Endodermal cell (in vitro differentiated cells): ENCODE results near the gene PRKAA1. TPM values are rescaled to one million over a fixed set of nuclear protein-coding genes. Genes with fewer than 3 reads are reported as not detected.
A peak's percentile ranks its signal among the peaks of the same experiment; 100 is the strongest.
"Not testable (repeated sequence)": the region's sequence is repeated elsewhere in the genome, so short reads cannot be mapped to it uniquely, and the experiment has no call there.

Experiments
- DNase-seq: peaks from one replicate; pipeline ENCODE4 v3.0.0-alpha.2; 2017
- H3K27ac ChIP-seq: 2 replicates; pipeline ENCODE4 v1.5.1; 2013; ENCODE audit warnings: mild to moderate bottlenecking, low read depth, low read length, moderate library complexity
- H3K27me3 ChIP-seq: 2 replicates; pipeline ENCODE4 v1.6.1; 2013; ENCODE audit warnings: mild to moderate bottlenecking, low read length, moderate library complexity; ENCODE audit not compliant: insufficient read depth, control insufficient read depth, poor library complexity, severe bottlenecking
- H3K36me3 ChIP-seq: 2 replicates; pipeline ENCODE4 v1.7.0; 2013; ENCODE audit warnings: mild to moderate bottlenecking, low read length, moderate library complexity; ENCODE audit not compliant: control insufficient read depth, insufficient read depth
- H3K4me1 ChIP-seq: one replicate; pipeline ENCODE4 v1.7.0; 2013; ENCODE audit warnings: low read length; ENCODE audit not compliant: control insufficient read depth, insufficient read depth
- H3K4me3 ChIP-seq: 2 replicates; pipeline ENCODE4 v1.5.1; 2013; ENCODE audit warnings: mild to moderate bottlenecking, low read length, moderate library complexity
- H3K9ac ChIP-seq: 2 replicates; pipeline ENCODE4 v1.6.1; 2013; ENCODE audit warnings: mild to moderate bottlenecking, low read length, moderate library complexity; ENCODE audit not compliant: poor library complexity, severe bottlenecking; ENCODE audit errors: extremely low read depth
- H3K9me3 ChIP-seq: 2 replicates; pipeline ENCODE4 v1.6.1; 2013; ENCODE audit warnings: mild to moderate bottlenecking, low read length, moderate library complexity; ENCODE audit not compliant: control insufficient read depth
- H3K27ac Mint-ChIP-seq: 2 replicates; pipeline ENCODE4 v1.8.0; 2020; ENCODE audit warnings: mixed read lengths
- H3K27me3 Mint-ChIP-seq: 2 replicates; pipeline ENCODE4 v1.8.0; 2021; ENCODE audit warnings: mild to moderate bottlenecking, mixed read lengths; ENCODE audit not compliant: insufficient read depth
- H3K36me3 Mint-ChIP-seq: 2 replicates; pipeline ENCODE4 v1.8.0; 2020; ENCODE audit warnings: low read depth, mixed read lengths
- H3K4me1 Mint-ChIP-seq: 2 replicates; pipeline ENCODE4 v1.8.0; 2020; ENCODE audit warnings: mixed read lengths
- H3K4me3 Mint-ChIP-seq: 2 replicates; pipeline ENCODE4 v1.8.0; 2020; ENCODE audit warnings: mild to moderate bottlenecking, moderate library complexity, mixed read lengths
- H3K9me3 Mint-ChIP-seq: 2 replicates; pipeline ENCODE4 v1.8.0; 2020; ENCODE audit warnings: mild to moderate bottlenecking, mixed read lengths
- WGBS, 2 experiments: methylation state at CpG; one replicate each; pipeline versions ENCODE4 v1.1.5 to v1.1.7; 2013; ENCODE audit warnings: missing lambda C conversion rate in 2 of 2, mixed read lengths in 1 of 2; ENCODE audit not compliant: insufficient coverage in 1 of 2, insufficient read length in 1 of 2; 5-methylcytosine and 5-hydroxymethylcytosine counted together
- total RNA-seq, 2 donors: library from RNA; stranded (reverse); fragmentation: NEBNext Ultra II Directional in 1 of 2; extraction: Animal tissue kit (Norgen Biotek cat#: 25700) in 1 of 2; gene quantifications; 2 replicates in 1 of 2; 3 replicates in 1 of 2; pipeline ENCODE4 v1.2.1, GENCODE V29; 2021
- TF ChIP-seq, protein P1 (sequence below): fragments of 200-600 bp; sonication (generic); conservative IDR thresholded peaks from 2 replicates; pipeline ENCODE4 v1.5.0; 2021; ENCODE audit warnings: antibody characterized with exemption, mild to moderate bottlenecking

Gene PRKAA1
- total RNA-seq, 2 donors from 2014 or later, result 47.7 to 50.4 TPM

DNA sequence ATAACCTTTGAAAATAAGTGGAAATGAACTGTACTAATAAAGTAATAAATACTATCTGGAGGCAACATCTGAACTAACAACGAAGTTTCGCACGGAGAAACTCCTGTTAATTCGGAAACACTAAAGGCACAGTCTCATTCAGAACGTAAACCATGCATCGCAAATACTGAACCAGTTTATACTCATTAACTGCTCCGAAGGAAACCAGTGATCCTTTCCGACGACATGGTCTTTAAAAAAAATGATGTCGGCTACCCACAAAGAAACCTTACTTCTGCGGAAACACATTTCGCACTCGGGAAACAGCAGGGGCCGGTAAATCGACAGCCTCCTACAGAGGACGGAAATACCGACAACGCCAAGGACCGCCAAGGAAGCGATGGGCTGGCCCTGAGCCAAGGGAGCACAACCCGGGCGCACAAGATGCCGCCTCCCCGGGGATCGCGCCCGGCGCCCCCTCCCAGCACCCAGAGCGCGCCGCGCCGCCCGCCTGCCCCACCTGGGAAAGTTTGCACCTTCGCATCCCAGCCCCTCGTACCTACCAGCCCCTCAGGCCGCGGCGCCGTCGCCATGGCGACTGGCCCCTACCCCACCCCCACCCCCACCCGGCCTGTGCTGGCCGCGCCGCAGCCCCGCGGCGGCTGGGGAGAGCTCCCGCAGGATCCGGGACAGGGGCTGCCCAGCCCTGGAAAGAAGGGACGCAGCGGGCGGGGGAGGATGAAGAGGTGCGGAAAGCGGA lies 732 bp downstream of the PRKAA1 start:
- 0 to 1% methylated on average over 16 to 56 of the region's 56 CpGs for WGBS, 2 experiments
- no peaks in the 10 kb centered on the region for H3K4me1 ChIP-seq
- Mint-ChIP-seq H3K9me3 (no peaks in the 10 kb centered on the region), H3K27ac (peak overlapping the region; percentile 94), H3K4me3 (peak overlapping the region; percentile 83), H3K4me1 (peaks cover 10% of the 10 kb centered on the region), H3K36me3 (peaks cover 21% of the 10 kb centered on the region), H3K27me3 (no peaks in the 10 kb centered on the region)
- peak overlapping the region; percentile 85 for H3K9ac ChIP-seq
- H3K36me3 ChIP-seq, result peaks cover 5% of the 10 kb centered on the region
- peak overlapping the region; percentile 87 for H3K27ac ChIP-seq
- TF ChIP-seq, protein P1, sequence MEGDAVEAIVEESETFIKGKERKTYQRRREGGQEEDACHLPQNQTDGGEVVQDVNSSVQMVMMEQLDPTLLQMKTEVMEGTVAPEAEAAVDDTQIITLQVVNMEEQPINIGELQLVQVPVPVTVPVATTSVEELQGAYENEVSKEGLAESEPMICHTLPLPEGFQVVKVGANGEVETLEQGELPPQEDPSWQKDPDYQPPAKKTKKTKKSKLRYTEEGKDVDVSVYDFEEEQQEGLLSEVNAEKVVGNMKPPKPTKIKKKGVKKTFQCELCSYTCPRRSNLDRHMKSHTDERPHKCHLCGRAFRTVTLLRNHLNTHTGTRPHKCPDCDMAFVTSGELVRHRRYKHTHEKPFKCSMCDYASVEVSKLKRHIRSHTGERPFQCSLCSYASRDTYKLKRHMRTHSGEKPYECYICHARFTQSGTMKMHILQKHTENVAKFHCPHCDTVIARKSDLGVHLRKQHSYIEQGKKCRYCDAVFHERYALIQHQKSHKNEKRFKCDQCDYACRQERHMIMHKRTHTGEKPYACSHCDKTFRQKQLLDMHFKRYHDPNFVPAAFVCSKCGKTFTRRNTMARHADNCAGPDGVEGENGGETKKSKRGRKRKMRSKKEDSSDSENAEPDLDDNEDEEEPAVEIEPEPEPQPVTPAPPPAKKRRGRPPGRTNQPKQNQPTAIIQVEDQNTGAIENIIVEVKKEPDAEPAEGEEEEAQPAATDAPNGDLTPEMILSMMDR, result no peak
- H3K4me3 ChIP-seq, result peak overlapping the region; percentile 98
- H3K27me3 ChIP-seq, result no peaks in the 10 kb centered on the region
- peak; percentile 91 for DNase-seq
- H3K9me3 ChIP-seq, result no peaks in the 10 kb centered on the region

DNA sequence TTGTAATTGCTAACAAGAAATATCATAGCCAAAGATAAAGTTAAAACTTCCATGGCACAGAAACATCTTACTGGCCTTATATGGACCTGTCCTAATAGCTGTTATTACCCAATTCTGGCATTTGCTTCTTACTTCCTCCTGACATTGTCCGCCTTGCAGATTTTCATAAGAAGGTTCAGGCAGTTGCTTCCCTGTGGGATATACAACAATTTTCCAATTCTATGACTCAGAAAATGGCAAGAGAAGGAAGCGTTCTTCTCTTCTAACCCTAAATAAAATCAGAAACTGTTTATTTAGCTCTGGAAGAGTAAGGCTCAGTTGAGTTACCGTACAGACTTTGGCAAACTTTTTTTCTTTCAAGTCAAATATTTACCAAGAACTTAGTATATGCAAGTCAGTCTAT lies 1.7 kb downstream of the PRKAA1 start:
- H3K9ac ChIP-seq, result peak overlapping the region; percentile 85
- H3K4me3 Mint-ChIP-seq, result peak overlapping the region; percentile 83
- DNase-seq, result no peak
- no peaks in the 10 kb centered on the region for H3K27me3 ChIP-seq
- 95 to 100% methylated on average over 2 to 3 of the region's 3 CpGs for WGBS, 2 experiments
- H3K4me1 ChIP-seq, result no peaks in the 10 kb centered on the region
- H3K36me3 Mint-ChIP-seq, result peaks cover 21% of the 10 kb centered on the region
- H3K27ac Mint-ChIP-seq, result no peak overlapping the region
- no peaks in the 10 kb centered on the region for H3K27me3 Mint-ChIP-seq
- no peaks in the 10 kb centered on the region for H3K9me3 Mint-ChIP-seq
- TF ChIP-seq, protein P1, result no peak
- H3K27ac ChIP-seq, result no peak overlapping the region
- peaks cover 7% of the 10 kb centered on the region for H3K4me1 Mint-ChIP-seq
- peaks cover 5% of the 10 kb centered on the region for H3K36me3 ChIP-seq
- H3K4me3 ChIP-seq, result peak overlapping the region; percentile 98
- H3K9me3 ChIP-seq, result no peaks in the 10 kb centered on the region

DNA sequence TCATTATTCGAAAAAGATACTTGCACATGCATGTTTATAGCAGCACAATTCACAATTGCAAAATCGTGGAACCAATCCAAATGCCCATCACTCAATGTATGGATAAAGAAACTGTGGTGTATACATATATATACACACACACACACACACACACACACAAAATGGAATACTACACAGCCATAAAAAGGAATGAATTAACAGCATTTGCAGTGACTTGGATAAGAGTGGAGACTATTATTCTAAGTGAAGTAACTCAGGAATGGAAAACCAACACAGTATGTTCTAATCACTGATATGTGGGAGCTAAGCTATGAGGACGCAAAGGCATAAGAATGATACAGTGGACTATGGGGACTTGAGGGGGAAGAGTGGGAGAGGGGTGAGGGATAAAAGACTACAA lies 3.3 kb downstream of the PRKAA1 start:
- not testable (repeated sequence) for DNase-seq, H3K4me3 Mint-ChIP-seq, H3K4me1 ChIP-seq, H3K9ac ChIP-seq, H3K27ac ChIP-seq, H3K9me3 Mint-ChIP-seq, H3K4me1 Mint-ChIP-seq, H3K4me3 ChIP-seq, H3K27ac Mint-ChIP-seq, H3K27me3 Mint-ChIP-seq, H3K36me3 ChIP-seq, H3K27me3 ChIP-seq, H3K9me3 ChIP-seq
- 94 to 100% methylated on average over 1 to 2 of the region's 3 CpGs for WGBS, 2 experiments
- H3K36me3 Mint-ChIP-seq, result peaks cover 21% of the 10 kb centered on the region

DNA sequence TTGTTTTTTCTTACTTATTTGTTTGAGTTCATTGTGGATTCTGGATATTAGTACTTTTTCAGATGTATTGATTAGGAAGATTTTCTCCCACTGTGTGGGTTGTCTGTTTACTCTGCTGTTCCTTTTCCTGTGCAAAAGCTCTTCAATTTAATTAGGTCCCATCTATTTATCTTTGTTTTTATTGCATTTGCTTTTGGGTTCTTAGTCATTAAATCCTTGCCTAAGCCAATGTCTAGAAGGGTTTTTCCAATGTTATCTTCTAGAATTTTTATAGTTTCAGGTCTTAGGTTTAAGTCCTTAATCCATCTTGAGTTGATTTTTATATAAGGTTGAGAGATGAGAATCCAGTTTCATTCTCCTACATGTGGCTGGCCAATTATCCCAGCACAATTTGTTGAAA lies 3.8 kb downstream of the PRKAA1 start:
- H3K27ac Mint-ChIP-seq, H3K27me3 ChIP-seq, H3K9ac ChIP-seq, H3K9me3 Mint-ChIP-seq, H3K27me3 Mint-ChIP-seq, H3K4me3 Mint-ChIP-seq, H3K36me3 ChIP-seq, DNase-seq, H3K4me1 ChIP-seq, H3K9me3 ChIP-seq, H3K27ac ChIP-seq, H3K4me1 Mint-ChIP-seq, H3K4me3 ChIP-seq: not testable (repeated sequence)
- peaks cover 21% of the 10 kb centered on the region for H3K36me3 Mint-ChIP-seq

DNA sequence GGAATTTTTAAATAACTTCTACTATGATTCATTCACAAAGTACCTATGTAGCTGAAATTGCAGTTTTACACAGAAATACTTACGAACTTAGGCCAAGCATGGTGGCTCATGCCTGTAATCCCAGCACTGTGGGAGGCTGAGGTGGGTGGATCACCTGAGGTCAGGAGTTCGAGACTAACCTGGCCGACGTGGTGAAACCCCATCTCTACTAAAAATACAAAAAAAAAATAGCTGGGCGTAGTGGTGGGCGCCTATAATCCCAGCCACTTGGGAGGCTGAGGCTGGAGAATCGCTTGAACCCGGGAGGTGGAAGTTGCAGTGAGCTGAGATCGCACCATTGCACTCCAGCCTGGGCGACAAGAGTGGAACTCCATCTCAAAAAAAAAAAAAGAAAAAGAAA lies 5.5 kb downstream of the PRKAA1 start:
- H3K27ac Mint-ChIP-seq, H3K4me1 Mint-ChIP-seq, H3K9ac ChIP-seq, H3K27me3 Mint-ChIP-seq, H3K27me3 ChIP-seq, H3K27ac ChIP-seq, DNase-seq, H3K4me3 ChIP-seq, H3K4me3 Mint-ChIP-seq, H3K4me1 ChIP-seq, H3K9me3 Mint-ChIP-seq, H3K9me3 ChIP-seq: not testable (repeated sequence)
- H3K36me3 Mint-ChIP-seq, result peaks cover 36% of the 10 kb centered on the region
- 82 to 90% methylated on average over 4 to 9 of the region's 10 CpGs for WGBS, 2 experiments
- peaks cover 13% of the 10 kb centered on the region for H3K36me3 ChIP-seq
